GM18502 (cell line): ENCODE measurements around the gene LAMB1.

Experiments
- ATAC-seq: cut with Tn5 transposase; IDR thresholded peaks from one replicate; pipeline ENCODE4 v1.9.1; 2021; ENCODE audit warnings: mild to moderate bottlenecking; ENCODE audit not compliant: unreplicated experiment, poor library complexity

The LAMB1 gene

DNA sequence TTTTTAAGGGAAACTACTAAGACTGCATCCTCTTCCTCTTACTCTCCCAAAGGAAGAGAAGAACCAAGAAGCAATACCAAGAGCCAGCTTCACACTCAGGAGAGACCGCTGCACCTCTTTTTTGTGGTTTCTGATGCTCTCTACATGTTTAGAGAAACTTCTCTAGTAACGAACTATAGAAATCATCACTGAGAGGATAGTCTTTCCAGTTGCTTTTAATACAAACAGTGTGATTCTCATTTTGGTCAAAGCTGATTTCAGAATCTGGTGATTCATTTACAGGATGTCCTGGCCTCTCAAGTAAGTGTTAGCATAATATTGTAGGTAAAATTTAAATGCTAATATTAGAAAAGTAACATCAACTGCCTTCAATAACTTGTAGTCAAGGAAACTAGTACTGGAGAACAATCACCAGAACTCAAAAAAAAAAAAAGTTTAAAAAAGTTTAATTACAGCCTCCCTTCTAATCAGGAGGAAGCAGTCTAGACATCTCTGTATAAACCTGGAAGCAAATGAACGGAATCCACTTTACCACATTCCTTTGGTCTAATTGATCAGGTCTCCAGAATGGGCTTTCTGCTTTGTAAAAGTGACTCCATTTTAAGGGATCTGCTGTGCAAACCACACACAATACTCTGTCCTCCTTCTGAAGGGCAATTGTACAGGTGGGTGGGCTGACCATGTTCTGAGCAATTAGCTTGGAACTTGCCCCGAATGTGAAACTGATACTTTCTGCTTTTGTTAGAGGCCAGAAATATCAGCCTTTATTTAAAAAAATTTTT lies 3.0 kb downstream of the LAMB1 start:
- no peak for ATAC-seq

GRCh38 chr7:107998660-107999480 lies 4.1 kb downstream of the LAMB1 start:
- ATAC-seq, result no peak

DNA sequence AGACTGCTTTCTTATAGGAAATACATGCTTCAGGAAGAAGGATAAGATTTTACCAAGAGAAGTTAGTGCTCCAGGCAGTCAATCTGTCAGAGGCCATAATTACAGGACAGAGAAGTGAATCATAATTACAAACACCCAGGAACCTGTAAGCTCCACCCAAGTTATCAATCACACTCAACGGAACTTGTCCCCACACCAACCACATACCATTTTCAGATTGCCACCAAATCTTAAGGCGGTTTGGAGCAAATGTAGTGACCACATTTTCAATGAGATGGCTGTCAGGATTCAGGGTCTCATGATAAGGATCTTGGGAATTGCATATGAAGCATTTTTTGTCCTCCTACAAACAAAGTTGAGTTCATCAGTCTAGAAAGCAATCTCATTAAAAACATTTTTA lies 4.8 kb downstream of the LAMB1 start:
- no peak for ATAC-seq

GRCh38 chr7:107996072-107996882 lies 6.7 kb downstream of the LAMB1 start:
- ATAC-seq, result no peak

DNA sequence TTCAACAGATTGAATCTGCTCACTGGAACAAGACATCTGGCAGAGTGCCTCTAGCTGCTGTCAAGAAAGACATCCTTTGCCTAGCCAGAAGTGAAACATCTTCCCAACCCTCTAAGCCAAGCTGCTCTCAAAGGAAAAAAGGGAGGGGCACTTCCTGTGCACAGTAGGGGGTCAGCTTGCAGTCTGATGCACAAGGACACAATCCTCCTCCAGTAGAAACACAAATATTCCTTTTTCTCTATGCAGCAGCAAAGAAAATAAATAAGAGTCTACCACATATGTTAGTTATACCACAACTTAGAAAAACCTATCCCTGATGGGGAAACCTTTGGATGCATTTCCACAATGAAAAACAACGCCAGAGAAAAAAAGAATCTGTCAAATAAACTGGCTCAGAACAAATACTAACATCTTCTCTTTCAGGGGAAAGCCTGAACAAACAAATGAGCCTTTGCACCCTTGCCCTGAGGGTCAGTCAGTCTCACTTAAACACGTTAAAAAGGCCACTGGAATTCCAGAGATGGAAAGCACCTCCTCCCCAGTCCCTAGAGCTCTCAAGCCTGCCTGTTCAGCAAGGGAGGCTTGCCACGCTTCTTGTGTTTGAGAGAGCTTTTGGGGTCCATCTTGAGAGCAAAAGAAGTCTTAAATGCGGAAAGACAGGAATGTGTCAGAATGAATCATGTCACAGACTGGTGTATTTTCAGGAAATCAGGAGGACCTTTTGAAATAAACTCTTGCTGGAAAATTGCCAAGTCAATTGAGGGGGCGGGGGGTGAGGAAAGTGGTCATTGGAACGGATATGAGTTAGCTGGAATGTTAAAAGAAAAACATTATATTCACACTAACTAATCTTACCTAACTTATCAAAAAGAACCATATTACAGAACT lies 7.5 kb downstream of the LAMB1 start:
- no peak for ATAC-seq

GRCh38 chr7:107994421-107995030 lies 8.4 kb downstream of the LAMB1 start:
- ATAC-seq, result no peak

DNA sequence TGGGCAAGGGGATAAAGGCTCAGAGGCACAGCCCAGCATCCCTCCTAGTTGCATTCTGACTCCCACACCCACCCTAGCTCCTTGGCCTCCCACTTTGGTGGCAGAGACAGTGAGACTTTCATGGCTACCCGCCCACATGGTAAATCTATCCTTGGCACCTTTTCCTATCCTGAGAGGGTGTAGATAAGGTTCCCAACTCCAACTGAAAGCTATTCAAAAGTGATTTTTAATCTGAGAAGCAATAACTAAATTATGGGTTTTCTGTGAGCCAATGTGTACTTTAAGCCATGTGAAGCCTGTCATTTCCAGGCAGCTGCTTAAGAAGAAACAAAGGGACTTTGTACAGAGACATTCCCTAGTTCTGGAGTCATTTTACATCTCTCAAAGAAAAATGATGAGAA lies 9.1 kb downstream of the LAMB1 start:
- no peak for ATAC-seq

GRCh38 chr7:107989618-107990373 lies 13.2 kb downstream of the LAMB1 start:
- ATAC-seq, result no peak

GRCh38 chr7:107982918-107983389 lies 20.0 kb downstream of the LAMB1 start:
- no peak for ATAC-seq

GRCh38 chr7:107982042-107982840 lies 20.7 kb downstream of the LAMB1 start:
- no peak for ATAC-seq

GRCh38 chr7:107981466-107981865 lies 21.5 kb downstream of the LAMB1 start:
- ATAC-seq, result no peak

GRCh38 chr7:107980671-107981190 lies 22.2 kb downstream of the LAMB1 start:
- no peak for ATAC-seq

DNA sequence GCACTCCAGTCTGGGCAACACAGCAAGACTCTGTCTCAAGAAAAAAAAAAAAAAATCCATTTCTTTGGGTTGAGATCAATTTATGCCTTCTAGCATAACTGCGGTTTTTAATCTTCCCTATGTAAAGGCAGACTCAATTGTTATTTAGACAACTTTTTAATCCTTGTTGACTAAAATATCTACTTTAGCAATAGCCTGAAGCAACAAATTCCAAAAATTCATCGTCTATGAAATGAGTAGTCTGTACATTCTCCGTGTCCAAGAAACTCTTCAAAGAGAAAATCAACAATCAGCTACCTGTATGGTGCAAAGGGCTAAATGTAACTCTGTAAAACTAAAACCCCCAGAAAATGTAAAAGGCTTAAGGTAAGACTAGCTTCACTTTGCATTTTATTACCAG lies 22.8 kb downstream of the LAMB1 start:
- ATAC-seq, result no peak

DNA sequence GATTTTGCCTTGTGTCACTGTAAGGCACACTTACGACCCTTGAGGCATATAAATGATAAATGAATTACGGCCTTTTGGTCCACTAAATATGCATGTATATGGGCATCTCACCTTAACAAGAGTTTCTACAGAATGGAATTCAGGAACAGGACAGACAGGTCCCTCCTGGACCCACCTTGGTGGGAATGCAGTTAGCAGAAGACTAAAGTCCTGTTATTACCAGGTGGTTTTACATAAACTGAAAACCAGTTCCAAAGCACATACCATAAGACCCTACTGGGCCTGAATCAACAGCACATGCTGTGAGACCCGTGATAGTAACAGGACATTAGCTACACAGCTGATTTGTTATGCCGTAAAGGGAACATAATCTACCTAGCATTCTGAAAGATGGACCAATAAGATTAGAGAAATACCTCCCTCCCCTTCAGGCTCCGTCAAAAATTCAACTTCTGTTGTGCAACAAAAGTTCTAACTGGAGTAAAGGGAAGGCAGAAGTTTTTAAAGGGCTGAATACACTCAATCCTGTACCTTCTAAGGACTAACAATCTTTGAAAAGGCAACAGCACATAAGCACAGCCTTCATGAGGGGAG lies 24.0 kb downstream of the LAMB1 start:
- ATAC-seq, result no peak

GRCh38 chr7:107977048-107977447 lies 25.9 kb downstream of the LAMB1 start:
- ATAC-seq, result no peak

DNA sequence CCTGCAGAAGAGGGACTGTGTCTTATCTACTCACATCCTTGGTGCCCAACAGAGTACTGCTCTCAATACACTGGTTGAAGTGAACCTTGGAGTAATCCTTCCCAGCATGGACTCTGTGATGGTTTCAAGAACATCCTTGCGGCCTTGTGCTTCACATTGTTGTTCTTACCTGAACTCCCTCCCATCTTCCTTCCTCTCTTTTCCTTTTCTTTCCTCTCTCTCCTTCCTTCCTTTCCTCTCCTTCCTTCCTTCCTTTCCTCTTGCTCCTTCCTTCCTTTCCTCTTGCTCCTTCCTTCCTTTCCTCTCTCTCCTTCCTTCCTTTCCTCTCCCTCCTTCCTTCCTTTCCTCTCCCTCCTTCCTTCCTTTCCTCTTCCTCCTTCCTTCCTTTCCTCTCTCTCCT lies 26.3 kb downstream of the LAMB1 start:
- ATAC-seq, result no peak

DNA sequence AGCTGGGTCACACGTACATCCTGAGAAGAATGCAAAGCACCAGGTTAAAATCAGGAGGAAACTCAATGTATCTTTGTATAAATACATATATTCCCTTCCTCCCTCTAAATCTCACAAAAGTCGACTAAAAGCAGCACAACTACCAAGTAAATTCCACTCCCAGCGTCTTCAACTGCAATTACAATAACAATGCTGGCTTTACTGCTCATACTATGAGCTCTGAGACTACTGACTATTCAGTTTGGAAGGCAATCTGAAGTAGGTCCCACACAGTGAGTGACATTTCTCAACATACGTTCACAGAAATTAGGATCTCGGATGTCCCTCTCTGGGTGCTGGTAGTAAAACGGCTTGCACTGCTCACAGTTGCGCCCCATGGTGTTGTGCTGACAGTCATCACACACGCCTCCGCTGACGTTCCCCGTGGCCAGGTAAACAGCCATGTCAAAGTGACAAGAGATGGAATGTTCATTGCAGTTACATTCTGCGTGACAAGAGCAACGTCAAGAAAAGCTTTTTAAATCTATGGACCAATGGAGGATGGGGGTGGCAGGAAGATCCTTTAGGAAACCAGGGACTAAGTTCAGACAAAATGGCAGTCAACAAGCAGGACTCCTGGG lies 27.5 kb downstream of the LAMB1 start:
- ATAC-seq, result no peak
